HG02642 (cell line): ENCODE data around the gene SENP7.
A peak's percentile ranks its signal among the peaks of the same experiment; 100 is the strongest.
"Not testable (repeated sequence)": the region's sequence is repeated elsewhere in the genome, so short reads cannot be mapped to it uniquely, and the experiment has no call there.

Experiments
- ATAC-seq: cut with Tn5 transposase; IDR thresholded peaks from one replicate; pipeline ENCODE4 v1.9.1; 2021; ENCODE audit warnings: mild to moderate bottlenecking; ENCODE audit not compliant: unreplicated experiment, poor library complexity

SENP7 gene

GRCh38 chr3:101466465-101467309 lies 46.3 kb downstream of the SENP7 start:
- no peak for ATAC-seq

- ATAC-seq: no peak
Observed at GRCh38 chr3:101464235-101464634, 48.8 kb downstream of the SENP7 start.

GRCh38 chr3:101461451-101461850 lies 51.6 kb downstream of the SENP7 start:
- ATAC-seq: no peak

GRCh38 chr3:101458387-101458786 lies 54.6 kb downstream of the SENP7 start:
- no peak for ATAC-seq

- no peak for ATAC-seq
Observed at GRCh38 chr3:101454629-101455028, 58.4 kb downstream of the SENP7 start.

GRCh38 chr3:101453961-101454360 lies 59.1 kb downstream of the SENP7 start:
- no peak for ATAC-seq

- ATAC-seq: not testable (repeated sequence)
Observed at GRCh38 chr3:101438641-101439040, 74.4 kb downstream of the SENP7 start.

GRCh38 chr3:101433652-101434051 lies 79.4 kb downstream of the SENP7 start:
- no peak for ATAC-seq

GRCh38 chr3:101423984-101424888 lies 88.8 kb downstream of the SENP7 start:
- ATAC-seq: no peak

- no peak for ATAC-seq
Observed at GRCh38 chr3:101418851-101419250, 94.2 kb downstream of the SENP7 start.

GRCh38 chr3:101414121-101414520 lies 98.9 kb downstream of the SENP7 start:
- no peak for ATAC-seq

- ATAC-seq: no peak
Observed at GRCh38 chr3:101413656-101414055, 99.4 kb downstream of the SENP7 start.

GRCh38 chr3:101391413-101391950 lies 121.5 kb downstream of the SENP7 start:
- ATAC-seq: no peak

- ATAC-seq: no peak
Observed at GRCh38 chr3:101388706-101389105, 124.3 kb downstream of the SENP7 start.

- ATAC-seq: no peak
Observed at GRCh38 chr3:101387351-101387750, 125.7 kb downstream of the SENP7 start.

GRCh38 chr3:101384426-101384825 lies 128.6 kb downstream of the SENP7 start:
- no peak for ATAC-seq

- ATAC-seq: no peak
Observed at GRCh38 chr3:101383656-101384055, 129.4 kb downstream of the SENP7 start.

GRCh38 chr3:101383156-101383575 lies 129.8 kb downstream of the SENP7 start:
- ATAC-seq: no peak

GRCh38 chr3:101381809-101382208 lies 131.2 kb downstream of the SENP7 start:
- ATAC-seq: no peak

GRCh38 chr3:101379658-101380376 lies 133.2 kb downstream of the SENP7 start:
- peak; percentile 94 for ATAC-seq
